HepG2 (cell line): ENCODE data around the gene MRNIP. TPM values are rescaled to one million over a fixed set of nuclear protein-coding genes. Genes with fewer than 3 reads are reported as not detected.

Experiments used
- CHCHD3 ChIP-seq: sonication (generic); formaldehyde crosslinking; IDR thresholded peaks from 2 replicates; pipeline ENCODE4 v1.8.0; 2022; ENCODE audit warnings: mild to moderate bottlenecking, missing genetic modification reagents, moderate library complexity
- DBP ChIP-seq: sonication (generic); formaldehyde crosslinking; IDR thresholded peaks from 2 replicates; pipeline ENCODE4 v1.4.0; 2020; ENCODE audit warnings: missing genetic modification reagents; ENCODE audit errors: not compliant biosample characterization
- ELF4 ChIP-seq: sonication (generic); formaldehyde crosslinking; IDR thresholded peaks from 2 replicates; pipeline ENCODE4 v1.5.0; 2020; ENCODE audit warnings: missing genetic modification reagents, mild to moderate bottlenecking, moderate library complexity, borderline replicate concordance
- FOXA3 ChIP-seq: IDR thresholded peaks from 2 replicates; pipeline ENCODE4 v1.6.1; 2016; ENCODE audit warnings: missing genetic modification reagents, missing compliant biosample characterization
- FOXJ3 ChIP-seq: sonication (generic); formaldehyde crosslinking; IDR thresholded peaks from 2 replicates; pipeline ENCODE4 v1.4.0; 2020; ENCODE audit warnings: missing genetic modification reagents, mild to moderate bottlenecking, borderline replicate concordance
- HDAC6 ChIP-seq: fragments of 200-600 bp; sonication (generic); IDR thresholded peaks from 2 replicates; pipeline ENCODE4 v1.7.0; 2017; ENCODE audit warnings: mild to moderate bottlenecking, antibody characterized with exemption, low read length, low read depth
- ISX ChIP-seq: sonication (generic); formaldehyde crosslinking; conservative IDR thresholded peaks from 2 replicates; pipeline ENCODE4 v1.5.0; 2020; ENCODE audit warnings: missing genetic modification reagents
- KLF12 ChIP-seq: sonication (generic); formaldehyde crosslinking; IDR thresholded peaks from 2 replicates; pipeline ENCODE4 v1.4.0; 2020; ENCODE audit warnings: missing genetic modification reagents, borderline replicate concordance
- MAZ ChIP-seq, 2 experiments: sonication (generic) in 1 of 2; formaldehyde crosslinking in 1 of 2; IDR thresholded peaks; 2 replicates each; pipeline versions ENCODE4 v1.5.0 to v1.6.1; 2012 to 2020; ENCODE audit warnings: low read depth in 2 of 2, mild to moderate bottlenecking in 2 of 2, borderline replicate concordance in 1 of 2, improper control_type of control experiment in 1 of 2, low read length in 1 of 2, missing genetic modification reagents in 1 of 2, moderate library complexity in 1 of 2
- MNT ChIP-seq: fragments of 450-650 bp; IDR thresholded peaks from 2 replicates; pipeline ENCODE4 v1.6.1; 2016
- SP2 ChIP-seq: sonication (generic); formaldehyde crosslinking; IDR thresholded peaks from 2 replicates; pipeline ENCODE4 v1.5.1; 2020; ENCODE audit warnings: mild to moderate bottlenecking, missing genetic modification reagents
- TEAD3 ChIP-seq: optimal IDR thresholded peaks from 2 replicates; pipeline ENCODE3; 2016; ENCODE audit warnings: borderline replicate concordance
- TIGD3 ChIP-seq: sonication (generic); formaldehyde crosslinking; IDR thresholded peaks from 2 replicates; pipeline ENCODE4 v1.5.1; 2020; ENCODE audit warnings: mild to moderate bottlenecking, missing genetic modification reagents, borderline replicate concordance
- U2AF1 ChIP-seq: fragments of 200-400 bp; formaldehyde crosslinking; optimal IDR thresholded peaks from 2 replicates; pipeline ENCODE3; 2017; ENCODE audit warnings: mild to moderate bottlenecking, low read depth, low read length
- XBP1 ChIP-seq: sonication (generic); formaldehyde crosslinking; IDR thresholded peaks from 2 replicates; pipeline ENCODE4 v1.5.0; 2020; ENCODE audit warnings: missing genetic modification reagents
- ZFP37 ChIP-seq: sonication (generic); formaldehyde crosslinking; IDR thresholded peaks from 2 replicates; pipeline ENCODE4 v1.4.0; 2020; ENCODE audit warnings: missing genetic modification reagents, borderline replicate concordance
- ZKSCAN5 ChIP-seq: sonication (generic); formaldehyde crosslinking; IDR thresholded peaks from 2 replicates; pipeline ENCODE4 v1.5.1; 2020; ENCODE audit warnings: mild to moderate bottlenecking, missing genetic modification reagents
- ZNF230 ChIP-seq: sonication (generic); formaldehyde crosslinking; IDR thresholded peaks from 2 replicates; pipeline ENCODE4 v1.4.0; 2020; ENCODE audit warnings: mild to moderate bottlenecking, missing genetic modification reagents
- ZNF253 ChIP-seq: sonication (generic); formaldehyde crosslinking; IDR thresholded peaks from 2 replicates; pipeline ENCODE4 v1.8.0; 2022; ENCODE audit warnings: mild to moderate bottlenecking, missing genetic modification reagents, borderline replicate concordance
- ZNF335 ChIP-seq: sonication (generic); formaldehyde crosslinking; IDR thresholded peaks from 2 replicates; pipeline ENCODE4 v1.4.0; 2020; ENCODE audit warnings: missing genetic modification reagents
- ZNF337 ChIP-seq: sonication (generic); formaldehyde crosslinking; IDR thresholded peaks from 2 replicates; pipeline ENCODE4 v1.5.1; 2020; ENCODE audit warnings: missing genetic modification reagents, low read depth, mild to moderate bottlenecking, borderline replicate concordance
- ZNF501 ChIP-seq: sonication (generic); formaldehyde crosslinking; IDR thresholded peaks from 2 replicates; pipeline ENCODE4 v1.5.1; 2020; ENCODE audit warnings: mild to moderate bottlenecking, moderate library complexity, missing genetic modification reagents
- ZSCAN9 ChIP-seq: IDR thresholded peaks from 2 replicates; pipeline ENCODE4 v1.6.1; 2016; ENCODE audit warnings: borderline replicate concordance
- polyA plus RNA-seq, 8 experiments: library from polyadenylated mRNA; depleted of rRNA in 3 of 8; stranded (reverse) in 7 of 8; unstranded in 1 of 8; fragments of >200 nt; fragmentation: Illumina TruSeq in 4 of 8; extraction: Trizol in 4 of 8; gene quantifications; 2 replicates each; pipeline versions ENCODE4 v1.2.1 to v1.2.3, GENCODE V29; 2011 to 2016; ENCODE audit warnings: low read depth in 4 of 8, missing spikeins in 1 of 8, mixed read lengths in 1 of 8; ENCODE audit not compliant: insufficient read depth in 1 of 8
- total RNA-seq, 5 experiments: library from RNA; depleted of rRNA; stranded (reverse); fragments of >200 nt; fragmentation: Illumina TruSeq; extraction: Trizol; gene quantifications; 2 replicates each; pipeline ENCODE4 v1.2.3, GENCODE V29; 2016; ENCODE audit warnings: low read depth in 1 of 5
- TF ChIP-seq, protein P1 (sequence below): sonication (generic); formaldehyde crosslinking; IDR thresholded peaks from 2 replicates; pipeline ENCODE4 v1.5.1; 2020; ENCODE audit warnings: missing genetic modification reagents, mild to moderate bottlenecking, borderline replicate concordance

MRNIP gene
- total and polyA plus RNA-seq, 2 of the 13 experiments (the other 11 are each of a cell fraction or from before 2014, with no cell fraction given), result 15.5 to 34.1 TPM

DNA sequence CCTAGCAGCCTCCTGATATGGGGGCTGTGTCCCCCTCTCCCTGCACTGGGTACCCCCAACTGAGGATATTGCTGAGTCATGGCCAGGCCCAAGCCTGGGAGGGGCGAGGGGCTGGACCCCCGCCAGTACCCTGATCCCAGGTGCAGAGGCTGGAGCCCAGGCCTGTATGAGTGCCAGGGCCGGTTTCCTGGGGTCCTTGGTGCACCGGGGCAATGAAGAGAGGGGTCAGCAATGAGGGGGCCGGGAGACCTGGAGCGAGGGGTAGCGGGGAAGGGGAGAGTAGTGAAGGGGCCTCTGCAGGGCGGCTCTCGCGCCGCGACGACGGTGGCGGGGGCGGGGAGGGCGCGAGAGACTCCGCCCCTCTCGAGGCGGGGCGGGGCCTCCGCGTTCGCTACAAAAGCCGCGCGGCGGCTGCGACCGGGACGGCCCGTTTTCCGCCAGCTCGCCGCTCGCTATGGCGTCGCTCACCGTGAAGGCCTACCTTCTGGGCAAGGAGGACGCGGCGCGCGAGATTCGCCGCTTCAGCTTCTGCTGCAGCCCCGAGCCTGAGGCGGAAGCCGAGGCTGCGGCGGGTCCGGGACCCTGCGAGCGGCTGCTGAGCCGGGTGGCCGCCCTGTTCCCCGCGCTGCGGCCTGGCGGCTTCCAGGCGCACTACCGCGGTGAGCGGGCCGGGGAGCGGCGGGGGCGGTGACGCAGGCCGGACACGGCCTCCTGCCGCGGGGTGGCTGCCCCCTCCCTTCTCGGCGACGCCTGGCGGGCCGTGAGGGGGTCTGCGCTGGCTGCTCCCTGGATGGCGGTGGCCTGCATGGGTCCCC lies 37.9 kb downstream of the MRNIP start, which contains the start of gene SQSTM1 (continued):
- TF ChIP-seq, protein P1, sequence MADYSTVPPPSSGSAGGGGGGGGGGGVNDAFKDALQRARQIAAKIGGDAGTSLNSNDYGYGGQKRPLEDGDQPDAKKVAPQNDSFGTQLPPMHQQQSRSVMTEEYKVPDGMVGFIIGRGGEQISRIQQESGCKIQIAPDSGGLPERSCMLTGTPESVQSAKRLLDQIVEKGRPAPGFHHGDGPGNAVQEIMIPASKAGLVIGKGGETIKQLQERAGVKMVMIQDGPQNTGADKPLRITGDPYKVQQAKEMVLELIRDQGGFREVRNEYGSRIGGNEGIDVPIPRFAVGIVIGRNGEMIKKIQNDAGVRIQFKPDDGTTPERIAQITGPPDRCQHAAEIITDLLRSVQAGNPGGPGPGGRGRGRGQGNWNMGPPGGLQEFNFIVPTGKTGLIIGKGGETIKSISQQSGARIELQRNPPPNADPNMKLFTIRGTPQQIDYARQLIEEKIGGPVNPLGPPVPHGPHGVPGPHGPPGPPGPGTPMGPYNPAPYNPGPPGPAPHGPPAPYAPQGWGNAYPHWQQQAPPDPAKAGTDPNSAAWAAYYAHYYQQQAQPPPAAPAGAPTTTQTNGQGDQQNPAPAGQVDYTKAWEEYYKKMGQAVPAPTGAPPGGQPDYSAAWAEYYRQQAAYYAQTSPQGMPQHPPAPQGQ (CRISPR knock-in tag), result no peak
- TF ChIP-seq CHCHD3 (CRISPR knock-in tag) (peak; percentile 9; the same call in 1 of the 2 replicates), U2AF1 (peak; percentile 7), MAZ (IDR thresholded peaks at IDR 0.05; ENCODE audit: borderline replicate concordance, low read depth, low read length) (peak; percentile 92), MAZ (CRISPR knock-in tag; IDR thresholded peaks at IDR 0.05; ENCODE audit: low read depth) (peak; percentile 89), XBP1 (no peak), ZNF501 (CRISPR knock-in tag) (no peak), FOXA3 (CRISPR knock-in tag) (peak; percentile 61), ELF4 (CRISPR knock-in tag) (no peak), ZNF337 (CRISPR knock-in tag) (no peak), DBP (CRISPR knock-in tag) (no peak), ZNF230 (CRISPR knock-in tag) (no peak), KLF12 (CRISPR knock-in tag) (no peak), ZSCAN9 (CRISPR knock-in tag) (peak; percentile 61; the same call in 1 of the 2 replicates), ISX (CRISPR knock-in tag) (no peak), ZKSCAN5 (CRISPR knock-in tag) (no peak), FOXJ3 (CRISPR knock-in tag) (no peak), MNT (no peak), SP2 (CRISPR knock-in tag) (peak; percentile 54), ZFP37 (peak; percentile 38; the same call in 1 of the 2 replicates), TIGD3 (CRISPR knock-in tag) (no peak; the same call in 1 of the 2 replicates), ZNF335 (CRISPR knock-in tag) (no peak), HDAC6 (no peak), TEAD3 (CRISPR knock-in tag) (peak; percentile 47), ZNF253 (CRISPR knock-in tag) (0 out of 2 replicates have a peak, but pooled peaks have one; percentile 35)
